GM18907 (cell line): Measurements from ENCODE around the gene PPP1R9A.

Experiments
- ATAC-seq: cut with Tn5 transposase; IDR thresholded peaks from one replicate; pipeline ENCODE4 v1.9.1; 2021; ENCODE audit warnings: mild to moderate bottlenecking, moderate library complexity; ENCODE audit not compliant: unreplicated experiment

PPP1R9A gene

GRCh38 chr7:94908323-94909178, 1.2 kb downstream of the PPP1R9A start:
- no peak for ATAC-seq

- ATAC-seq: no peak
Measured at GRCh38 chr7:94909179-94909466, 1.7 kb downstream of the PPP1R9A start.

- no peak for ATAC-seq
Measured at GRCh38 chr7:94912085-94912484, 4.7 kb downstream of the PPP1R9A start.

- no peak for ATAC-seq
Measured at GRCh38 chr7:94913391-94913790, 6.0 kb downstream of the PPP1R9A start.

GRCh38 chr7:94921911-94922310, 14.5 kb downstream of the PPP1R9A start:
- no peak for ATAC-seq

- no peak for ATAC-seq
Measured at GRCh38 chr7:94922457-94922856, 15.1 kb downstream of the PPP1R9A start.

GRCh38 chr7:94923412-94923811, 16.0 kb downstream of the PPP1R9A start:
- ATAC-seq: no peak

GRCh38 chr7:94928168-94928707, 20.8 kb downstream of the PPP1R9A start:
- no peak for ATAC-seq

GRCh38 chr7:94933256-94933990, 26.0 kb downstream of the PPP1R9A start:
- ATAC-seq: no peak

GRCh38 chr7:94939395-94939794, 32.0 kb downstream of the PPP1R9A start:
- no peak for ATAC-seq

GRCh38 chr7:94940241-94940640, 32.8 kb downstream of the PPP1R9A start:
- no peak for ATAC-seq

- no peak for ATAC-seq
Measured at GRCh38 chr7:94941844-94942632, 34.6 kb downstream of the PPP1R9A start.

GRCh38 chr7:94943134-94943533, 35.7 kb downstream of the PPP1R9A start:
- ATAC-seq: no peak

- no peak for ATAC-seq
Measured at GRCh38 chr7:94949532-94949931, 42.1 kb downstream of the PPP1R9A start.

GRCh38 chr7:94955807-94956206, 48.4 kb downstream of the PPP1R9A start:
- no peak for ATAC-seq

GRCh38 chr7:94957061-94957460, 49.7 kb downstream of the PPP1R9A start:
- no peak for ATAC-seq

GRCh38 chr7:94962661-94963060, 55.3 kb downstream of the PPP1R9A start:
- ATAC-seq: no peak

GRCh38 chr7:94969434-94970084, 62.2 kb downstream of the PPP1R9A start:
- no peak for ATAC-seq

- no peak for ATAC-seq
Measured at GRCh38 chr7:94970085-94970576, 62.7 kb downstream of the PPP1R9A start.

GRCh38 chr7:94971051-94971867, 63.9 kb downstream of the PPP1R9A start:
- no peak for ATAC-seq
